Activated gamma-delta T cell treated with Interleukin-2 at 50 U/mL for 16 hours (primary cell): ENCODE data around the gene SPATC1L.
"Not testable (repeated sequence)": the region's sequence is repeated elsewhere in the genome, so short reads cannot be mapped to it uniquely, and the experiment has no call there.

Source experiments
- DNase-seq: peaks from one replicate; pipeline ENCODE4 v3.0.0-alpha.2; 2020

The SPATC1L gene

GRCh38 chr21:46199436-46200373, 15.4 kb upstream of the SPATC1L start:
- DNase-seq, result no peak

GRCh38 chr21:46196733-46197132, 12.5 kb upstream of the SPATC1L start:
- DNase-seq, result no peak

GRCh38 chr21:46195595-46196195, 11.4 kb upstream of the SPATC1L start:
- DNase-seq, result no peak

GRCh38 chr21:46194374-46195334, 10.4 kb upstream of the SPATC1L start:
- DNase-seq, result no peak

GRCh38 chr21:46193829-46194373, 9.6 kb upstream of the SPATC1L start:
- DNase-seq, result no peak

GRCh38 chr21:46191686-46192575, 7.7 kb upstream of the SPATC1L start:
- no peak for DNase-seq

- DNase-seq, result no peak
These were observed 7.0 kb upstream of the SPATC1L start for GRCh38 chr21:46191257-46191685.

GRCh38 chr21:46190491-46191131, 6.4 kb upstream of the SPATC1L start:
- DNase-seq, result no peak

- no peak for DNase-seq
These were observed 5.8 kb upstream of the SPATC1L start for GRCh38 chr21:46189959-46190490.

- DNase-seq, result no peak
These were observed 5.1 kb upstream of the SPATC1L start for GRCh38 chr21:46189213-46189958.

- no peak for DNase-seq
These were observed 4.3 kb upstream of the SPATC1L start for GRCh38 chr21:46188226-46189212.

GRCh38 chr21:46187814-46188213, 3.6 kb upstream of the SPATC1L start:
- no peak for DNase-seq

GRCh38 chr21:46187261-46187660, 3.0 kb upstream of the SPATC1L start:
- DNase-seq, result no peak

- no peak for DNase-seq
These were observed 1.5 kb upstream of the SPATC1L start for GRCh38 chr21:46185716-46186115.

- peak; percentile 71 for DNase-seq
These were observed 631 bp upstream of the SPATC1L start for GRCh38 chr21:46184625-46185555.

- not testable (repeated sequence) for DNase-seq
These were observed 836 bp downstream of the SPATC1L start for GRCh38 chr21:46183337-46183909.
